Left lung (tissue), 10 donors: ENCODE data around the gene CAPN12. TPM values are rescaled to one million over a fixed set of nuclear protein-coding genes. Genes with fewer than 3 reads are reported as not detected.

ENCODE experiments used
- ATAC-seq: fragments of 200-7000 bp; cut with Tn5 transposase; one replicate; pipeline ENCODE4 v1.9.1; 2020; ENCODE audit warnings: moderate library complexity
- DNase-seq, 4 donors: peaks; one replicate each; pipeline ENCODE4 v3.0.0-alpha.2; 2013 to 2020
- H3K27ac ChIP-seq, 2 donors: fragments of 200-600 bp; sonication (generic) in 1 of 2; one replicate each; pipeline versions ENCODE4 v1.5.0 to v1.8.0; 2020 to 2021
- H3K27me3 ChIP-seq, 2 donors: fragments of 200-600 bp; sonication (generic) in 1 of 2; one replicate each; pipeline versions ENCODE4 v1.5.0 to v1.8.0; 2020 to 2021
- H3K36me3 ChIP-seq, 2 donors: fragments of 200-600 bp; sonication (generic) in 1 of 2; one replicate each; pipeline versions ENCODE4 v1.5.0 to v1.8.0; 2020 to 2021
- H3K4me1 ChIP-seq, 2 donors: fragments of 200-600 bp; one replicate each; pipeline ENCODE4 v1.8.0; 2021
- H3K4me3 ChIP-seq, 2 donors: fragments of 200-600 bp; sonication (generic) in 1 of 2; one replicate each; pipeline versions ENCODE4 v1.5.0 to v1.8.0; 2020 to 2021; ENCODE audit warnings: mild to moderate bottlenecking in 1 of 2
- H3K9me3 ChIP-seq, 2 donors: fragments of 200-600 bp; sonication (generic) in 1 of 2; one replicate each; pipeline versions ENCODE4 v1.5.0 to v1.8.0; 2020 to 2021
- CTCF ChIP-seq, 2 donors: fragments of 200-600 bp; sonication (generic) in 1 of 2; IDR thresholded peaks; one replicate each; pipeline versions ENCODE4 v1.5.0 to v1.8.0; 2021; ENCODE audit warnings: antibody characterized with exemption in 2 of 2
- intact Hi-C, 2 donors: fragments of 100-400 bp; cut with DNase I; formaldehyde crosslinking; loops; one replicate each; pipeline versions ENCODE4 v1.11.2 to v1.14.2; 2022
- polyA plus RNA-seq, 6 donors: library from polyadenylated mRNA; unstranded; fragments of 120-200 nt; gene quantifications; one replicate each; pipeline ENCODE4 v1.2.1, GENCODE V29; 2013; ENCODE audit not compliant: insufficient read length in 6 of 6
- total RNA-seq, 2 donors: library from RNA; stranded (reverse); fragmentation: NEBNext Ultra II Directional; extraction: Animal tissue kit (Norgen Biotek cat#: 25700); gene quantifications; one replicate each; pipeline ENCODE4 v1.2.1, GENCODE V29; 2021
- donor health status: DM: no; HTN: yes; CAD: no.
- donor health status: DM: no; HTN: no; CAD: no.

Gene CAPN12
- total and polyA plus RNA-seq, 8 donors = 1.6 to 4.9 (median 4.6) TPM

DNA sequence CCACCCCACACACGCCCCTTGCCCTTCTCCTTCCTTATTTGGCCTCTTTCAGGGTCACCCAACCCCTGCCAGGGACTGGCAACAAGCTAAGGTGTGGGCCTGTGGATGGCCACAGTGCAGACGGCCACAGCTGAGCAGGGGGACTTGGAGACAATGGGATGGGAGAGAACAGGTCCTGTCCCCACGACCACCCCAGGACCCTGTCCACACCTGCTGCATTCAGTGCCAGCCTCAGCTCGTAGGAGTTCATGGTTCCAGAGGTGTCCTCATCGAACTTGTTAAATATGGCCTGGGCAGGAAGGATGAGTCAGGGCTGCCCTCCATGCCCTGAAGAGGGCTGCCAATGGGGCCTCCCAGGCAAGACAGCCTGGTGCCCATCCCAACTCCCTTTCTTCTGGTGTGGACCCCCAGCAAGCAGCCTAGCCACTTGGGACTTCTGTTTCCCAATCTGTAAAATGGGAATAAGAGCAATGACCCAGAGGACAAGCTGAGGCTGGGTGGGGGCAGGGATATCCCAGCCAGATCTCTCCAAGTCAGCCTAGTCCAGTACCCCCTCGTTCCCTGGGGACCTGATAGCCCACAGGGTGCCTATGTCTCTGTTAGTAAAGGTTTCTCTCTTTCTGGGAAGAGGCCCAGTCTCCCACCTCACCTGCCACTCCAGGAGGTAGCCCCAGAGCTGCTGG lies 10.6 kb downstream of the CAPN12 start:
- peaks cover 0 to 20% of the 10 kb centered on the region in 2 donors for H3K27me3 ChIP-seq
- no peak overlapping the region for H3K4me3 ChIP-seq
- H3K4me1 ChIP-seq = peaks cover 0 to 51% of the 10 kb centered on the region in 2 donors
- no peaks in the 10 kb centered on the region for H3K9me3 ChIP-seq
- no peak for TF ChIP-seq CTCF (IDR thresholded peaks at IDR 0.05)
- intact Hi-C loops = no loop called here
- no peak for ATAC-seq
- peak overlapping the region in 1 of 2 donors; percentile 70 for H3K27ac ChIP-seq
- DNase-seq = peak in 1 of 4 donors; percentile 32
- H3K36me3 ChIP-seq = peaks cover 0 to 36% of the 10 kb centered on the region in 2 donors

DNA sequence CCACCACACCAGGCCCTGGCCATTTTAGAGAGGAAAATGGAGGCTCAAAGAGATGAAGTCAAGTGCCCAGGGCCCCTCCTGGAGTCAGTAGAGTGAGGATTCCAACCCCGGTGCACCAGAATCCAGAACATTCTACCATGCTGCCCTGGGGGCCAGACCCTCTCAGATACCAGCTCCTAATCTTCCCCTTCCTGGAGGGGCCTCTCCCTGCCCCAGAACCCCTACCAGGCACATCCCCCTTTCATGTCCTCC lies 11.1 kb downstream of the CAPN12 start:
- intact Hi-C loops = no loop called here
- peaks cover 0 to 20% of the 10 kb centered on the region in 2 donors for H3K27me3 ChIP-seq
- H3K36me3 ChIP-seq = peaks cover 0 to 39% of the 10 kb centered on the region in 2 donors
- H3K27ac ChIP-seq = peak overlapping the region in 1 of 2 donors; percentile 70
- TF ChIP-seq CTCF (IDR thresholded peaks at IDR 0.05) = no peak
- H3K9me3 ChIP-seq = no peaks in the 10 kb centered on the region
- no peak for ATAC-seq
- no peak overlapping the region for H3K4me3 ChIP-seq
- no peak for DNase-seq
- peaks cover 0 to 54% of the 10 kb centered on the region in 2 donors for H3K4me1 ChIP-seq

- TF ChIP-seq CTCF (IDR thresholded peaks at IDR 0.05) = no peak
- H3K4me3 ChIP-seq = no peak overlapping the region
- H3K27me3 ChIP-seq = peaks cover 0 to 9% of the 10 kb centered on the region in 2 donors
- H3K9me3 ChIP-seq = no peaks in the 10 kb centered on the region
- peaks cover 0 to 53% of the 10 kb centered on the region in 2 donors for H3K36me3 ChIP-seq
- intact Hi-C loops = no loop called here
- peaks cover 0 to 59% of the 10 kb centered on the region in 2 donors for H3K4me1 ChIP-seq
- H3K27ac ChIP-seq = peak overlapping the region; percentile 54 to 70
- DNase-seq (peak in 2 of 4 donors; percentile 58 to 81), ATAC-seq (peak; percentile 60)
These were observed 12.5 kb downstream of the CAPN12 start for GRCh38 chr19:38731654-38732301.

DNA sequence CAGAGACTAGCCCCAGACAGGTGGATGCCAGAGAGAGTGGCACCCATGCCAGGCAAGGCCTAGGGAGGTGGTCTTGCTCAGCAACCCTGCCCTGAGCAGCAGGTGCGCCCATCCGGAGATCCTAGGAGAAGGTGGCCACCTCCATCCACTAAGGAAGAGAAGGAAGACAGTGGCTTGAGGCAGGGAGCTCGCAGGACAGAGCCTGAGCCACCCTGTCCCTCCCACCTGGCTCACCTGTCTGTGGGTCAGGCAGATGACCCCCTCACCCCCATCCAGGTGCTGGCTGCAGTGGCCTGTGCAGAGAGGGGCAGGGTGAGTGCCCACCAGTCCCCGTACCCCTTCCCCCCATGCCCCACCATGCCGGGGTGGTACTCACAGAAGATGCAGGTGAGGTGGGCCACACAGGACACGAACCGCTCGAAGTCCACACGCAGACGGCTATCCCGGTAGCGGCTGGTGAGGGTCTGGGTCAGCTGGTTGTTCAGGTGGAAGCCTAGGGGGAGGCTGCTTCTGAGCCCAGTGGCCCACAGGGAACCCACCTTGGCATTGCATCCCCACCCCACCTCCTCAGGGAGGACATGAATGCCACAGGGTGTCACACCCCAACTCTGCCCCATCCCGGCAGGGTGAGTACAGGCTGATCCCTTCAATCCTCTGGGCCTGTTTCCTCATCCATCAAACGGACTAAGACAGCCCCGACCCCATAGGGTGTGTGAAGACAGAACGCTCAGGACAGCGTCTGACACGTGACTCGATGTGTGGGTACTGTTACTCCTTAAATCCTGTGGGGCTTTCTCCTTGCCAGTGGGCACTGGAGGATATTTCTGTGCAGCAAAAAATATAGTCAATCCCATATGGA lies 13.3 kb downstream of the CAPN12 start:
- Histone ChIP-seq H3K9me3 (no peaks in the 10 kb centered on the region), H3K27me3 (peaks cover 0 to under 1% of the 10 kb centered on the region in 2 donors), H3K4me1 (peaks cover 0 to 51% of the 10 kb centered on the region in 2 donors), H3K4me3 (no peak overlapping the region), H3K36me3 (peaks cover 0 to 61% of the 10 kb centered on the region in 2 donors), H3K27ac (peak overlapping the region; percentile 54 to 70)
- no peak for TF ChIP-seq CTCF (IDR thresholded peaks at IDR 0.05)
- ATAC-seq (no peak), DNase-seq (peak in 2 of 4 donors; percentile 32 to 54)
- intact Hi-C loops = no loop called here

DNA sequence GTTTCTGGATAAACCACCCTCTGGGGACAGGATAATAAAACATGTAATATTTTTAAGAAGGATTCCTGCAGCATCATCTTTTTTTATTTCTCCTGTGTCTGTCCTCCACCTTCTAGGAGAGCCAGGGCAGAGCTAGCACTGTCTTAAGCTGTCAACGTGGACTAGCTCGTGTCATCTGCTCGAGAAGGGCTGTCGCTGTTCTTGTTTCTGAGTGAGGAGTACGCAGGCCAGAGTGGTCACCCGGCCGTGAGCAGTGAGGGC lies 13.9 kb downstream of the CAPN12 start:
- Histone ChIP-seq H3K4me3 (no peak overlapping the region), H3K27me3 (no peaks in the 10 kb centered on the region), H3K9me3 (no peaks in the 10 kb centered on the region), H3K36me3 (peaks cover 0 to 67% of the 10 kb centered on the region in 2 donors), H3K4me1 (peaks cover 0 to 50% of the 10 kb centered on the region in 2 donors), H3K27ac (no peak overlapping the region)
- DNase-seq (no peak), ATAC-seq (no peak)
- no peak for TF ChIP-seq CTCF (IDR thresholded peaks at IDR 0.05)
- intact Hi-C loops = no loop called here
